DMS53 (cell line): ENCODE data around the gene ACLY.
"Not testable (repeated sequence)": the region's sequence is repeated elsewhere in the genome, so short reads cannot be mapped to it uniquely, and the experiment has no call there.

Experiments used
- DNase-seq: peaks from one replicate; lab custom pipeline; 2025; lab: John Stamatoyannopoulos, UW

The ACLY gene

GRCh38 chr17:41910701-41911391 is 7.9 kb downstream of the ACLY start:
- no peak for DNase-seq

GRCh38 chr17:41909088-41909487 is 9.7 kb downstream of the ACLY start:
- DNase-seq, result no peak

- DNase-seq, result peak; percentile 87
Measured at GRCh38 chr17:41907633-41908539, 10.9 kb downstream of the ACLY start.

- DNase-seq, result no peak
Measured at GRCh38 chr17:41907185-41907556, 11.6 kb downstream of the ACLY start.

GRCh38 chr17:41906465-41907184 is 12.1 kb downstream of the ACLY start:
- DNase-seq, result no peak

- DNase-seq, result no peak
Measured at GRCh38 chr17:41905172-41905571, 13.6 kb downstream of the ACLY start.

- DNase-seq, result no peak
Measured at GRCh38 chr17:41904242-41904841, 14.4 kb downstream of the ACLY start.

- DNase-seq, result no peak
Measured at GRCh38 chr17:41901646-41902045, 17.1 kb downstream of the ACLY start.

- no peak for DNase-seq
Measured at GRCh38 chr17:41896726-41897125, 22.0 kb downstream of the ACLY start.

- DNase-seq, result no peak
Measured at GRCh38 chr17:41895617-41896016, 23.1 kb downstream of the ACLY start.

GRCh38 chr17:41894791-41895331 is 23.9 kb downstream of the ACLY start:
- DNase-seq, result peak; percentile 51

- DNase-seq, result no peak
Measured at GRCh38 chr17:41893384-41893783, 25.4 kb downstream of the ACLY start.

GRCh38 chr17:41892021-41892376 is 26.8 kb downstream of the ACLY start:
- no peak for DNase-seq

- peak; percentile 53 for DNase-seq
Measured at GRCh38 chr17:41891135-41892020, 27.4 kb downstream of the ACLY start.

- no peak for DNase-seq
Measured at GRCh38 chr17:41888332-41888965, 30.3 kb downstream of the ACLY start.

- peak; percentile 23 for DNase-seq
Measured at GRCh38 chr17:41885733-41886132, 33.0 kb downstream of the ACLY start.

GRCh38 chr17:41882756-41883155 is 36.0 kb downstream of the ACLY start:
- no peak for DNase-seq

GRCh38 chr17:41880130-41880529 is 38.6 kb downstream of the ACLY start:
- DNase-seq, result no peak

- not testable (repeated sequence) for DNase-seq
Measured at GRCh38 chr17:41874293-41874670, 44.5 kb downstream of the ACLY start.

GRCh38 chr17:41873559-41874292 is 45.0 kb downstream of the ACLY start:
- DNase-seq, result no peak
